Erythroblast (primary cell): Measurements from ENCODE around the gene RAB17.

Experiments
- DNase-seq, 2 experiments: peaks; one replicate each; lab custom pipeline; 2025; lab: John Stamatoyannopoulos, UW
- GATA1 ChIP-seq: IDR thresholded peaks from 2 replicates; pipeline ENCODE4 v1.6.1; 2011; ENCODE audit warnings: low read depth, mild to moderate bottlenecking, control low read depth, low read length, moderate library complexity
- POLR2A ChIP-seq: IDR thresholded peaks from 2 replicates; pipeline ENCODE4 v1.6.1; 2011; ENCODE audit warnings: mild to moderate bottlenecking, low read length

RAB17 gene

DNA sequence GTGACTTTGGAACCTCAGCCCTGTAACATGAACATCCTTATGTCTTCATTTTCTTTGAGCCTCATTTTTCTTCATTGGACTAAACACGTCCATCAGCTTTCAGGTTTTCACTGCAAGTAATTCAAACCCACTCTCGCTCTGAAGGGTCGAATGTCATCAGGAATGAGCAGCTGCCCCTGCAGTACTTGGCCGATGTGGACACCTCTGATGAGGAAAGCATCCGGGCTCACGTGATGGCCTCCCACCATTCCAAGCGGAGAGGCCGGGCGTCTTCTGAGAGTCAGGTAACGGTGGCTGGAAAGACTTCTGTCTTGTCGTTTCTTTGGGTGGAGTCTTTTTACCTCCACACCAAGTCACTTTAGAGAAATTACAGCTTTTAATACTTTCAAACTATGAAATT, 63.3 kb downstream of the RAB17 start:
- no peak for DNase-seq
- TF ChIP-seq GATA1: no peak
- no peak for TF ChIP-seq POLR2A

GRCh38 chr2:237525559-237526157, 64.9 kb downstream of the RAB17 start:
- TF ChIP-seq GATA1 (no peak), POLR2A (no peak)
- DNase-seq: no peak

GRCh38 chr2:237524631-237525030, 65.9 kb downstream of the RAB17 start:
- no peak for DNase-seq
- TF ChIP-seq GATA1: no peak
- no peak for TF ChIP-seq POLR2A
